ENCODE data around the gene CREB5.

The CREB5 gene

DNA sequence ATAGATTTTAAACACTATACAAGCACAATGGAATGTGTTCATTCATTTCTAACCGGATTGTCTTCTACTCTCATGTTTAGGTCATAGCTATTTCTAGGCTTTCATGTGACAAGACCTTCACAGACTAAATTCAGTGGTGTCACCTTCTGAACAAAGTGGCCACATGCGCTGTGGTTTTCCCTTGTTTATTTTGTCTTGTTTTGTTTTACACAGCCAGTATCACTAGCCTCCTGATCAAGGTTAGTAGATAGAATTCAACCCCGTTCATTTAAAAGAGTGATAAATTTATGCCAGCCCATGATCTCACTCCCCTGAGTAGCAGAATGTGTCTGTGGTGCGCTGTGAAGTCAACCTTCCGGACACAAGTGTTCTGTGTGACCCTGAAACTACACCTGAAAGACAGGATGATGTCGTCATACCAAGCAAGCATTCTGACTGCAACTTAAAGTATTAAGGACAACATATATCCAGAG, 209.1 kb downstream of the CREB5 start:
- no peak for DNase-seq

DNA sequence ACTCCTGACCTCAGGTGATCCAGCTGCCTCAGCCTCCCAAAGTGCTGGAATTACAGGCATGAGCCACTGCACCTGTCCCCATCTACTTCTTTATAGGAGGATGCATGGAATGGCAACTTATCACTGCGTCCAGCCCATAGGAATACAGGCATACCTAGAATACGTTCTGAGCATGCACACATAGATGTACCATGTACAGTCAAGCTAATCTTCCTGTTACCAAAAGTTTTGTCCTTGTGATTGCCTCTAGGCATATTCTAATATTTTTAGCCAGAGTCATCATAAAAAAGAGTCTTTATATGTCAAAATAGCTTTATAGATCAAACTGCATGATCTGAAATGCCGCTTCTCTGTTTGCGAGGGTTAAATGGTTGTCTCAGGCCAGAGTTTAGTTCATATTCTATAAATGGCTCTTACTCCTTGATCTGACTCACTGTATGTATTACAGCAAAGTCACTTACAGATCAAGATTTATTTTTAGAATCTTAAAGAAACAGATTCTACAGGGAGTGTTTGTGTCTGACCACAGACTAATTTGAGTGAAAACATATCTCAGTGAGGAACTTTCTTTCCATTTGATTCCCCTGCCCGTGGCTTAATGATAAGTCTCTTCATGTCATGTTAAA, 210.9 kb downstream of the CREB5 start:
- DNase-seq = no peak

DNA sequence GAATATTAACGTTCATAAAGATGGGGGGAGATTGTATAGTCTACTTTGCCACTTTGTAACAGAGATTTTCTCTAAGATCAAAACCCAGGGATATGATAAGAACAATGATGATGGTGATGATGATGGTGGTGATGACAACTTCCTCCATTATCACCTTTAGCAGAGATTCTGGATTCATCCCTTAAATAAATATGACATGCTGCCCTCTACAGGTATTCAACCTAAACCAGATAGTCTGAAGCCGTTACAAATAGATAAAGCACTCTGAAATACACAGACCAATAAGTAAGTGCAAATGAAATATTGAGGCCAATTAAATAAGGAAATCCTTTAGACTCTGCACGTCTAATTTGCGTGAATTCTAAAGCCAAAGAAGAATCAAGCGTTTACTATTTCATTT, 211.5 kb downstream of the CREB5 start:
- DNase-seq = no peak

DNA sequence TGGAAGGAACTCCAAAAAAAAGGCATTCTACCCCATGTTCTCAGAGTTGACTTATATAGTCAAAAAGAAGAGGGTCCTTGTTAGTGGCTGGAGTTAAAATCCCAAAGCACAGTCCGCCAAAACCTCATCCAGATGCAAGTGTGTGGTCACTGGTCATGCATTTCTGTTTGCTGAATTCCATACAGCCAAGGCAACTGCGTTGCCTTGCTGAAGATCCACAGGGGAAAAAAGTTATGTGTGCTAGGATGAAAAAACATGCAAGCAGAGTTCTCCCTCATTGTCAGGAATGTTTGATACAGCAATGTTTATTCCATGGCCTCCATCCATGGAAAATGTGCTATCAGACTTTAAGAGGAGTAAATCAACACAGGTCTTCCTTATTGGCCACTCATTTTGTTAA, 213.1 kb downstream of the CREB5 start:
- no peak for DNase-seq

DNA sequence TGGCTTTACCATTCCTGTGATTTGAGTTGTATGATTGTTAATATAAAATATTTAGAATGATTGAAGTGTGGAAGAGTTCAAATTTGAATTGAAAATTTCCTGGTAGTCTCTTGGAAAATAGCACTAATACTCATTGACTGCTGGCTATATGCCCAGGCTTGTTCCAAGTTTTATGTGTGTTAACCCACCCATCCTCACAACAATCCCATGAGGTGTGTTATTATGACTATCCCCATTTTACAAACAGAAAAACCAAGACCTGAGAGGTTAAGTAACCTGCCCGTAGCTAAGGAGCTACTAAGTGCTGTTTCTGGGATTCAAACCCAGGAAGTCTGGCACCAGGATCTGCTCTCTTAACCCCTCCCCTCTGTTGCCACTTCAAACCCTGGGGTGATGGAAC, 213.9 kb downstream of the CREB5 start:
- no peak for DNase-seq

DNA sequence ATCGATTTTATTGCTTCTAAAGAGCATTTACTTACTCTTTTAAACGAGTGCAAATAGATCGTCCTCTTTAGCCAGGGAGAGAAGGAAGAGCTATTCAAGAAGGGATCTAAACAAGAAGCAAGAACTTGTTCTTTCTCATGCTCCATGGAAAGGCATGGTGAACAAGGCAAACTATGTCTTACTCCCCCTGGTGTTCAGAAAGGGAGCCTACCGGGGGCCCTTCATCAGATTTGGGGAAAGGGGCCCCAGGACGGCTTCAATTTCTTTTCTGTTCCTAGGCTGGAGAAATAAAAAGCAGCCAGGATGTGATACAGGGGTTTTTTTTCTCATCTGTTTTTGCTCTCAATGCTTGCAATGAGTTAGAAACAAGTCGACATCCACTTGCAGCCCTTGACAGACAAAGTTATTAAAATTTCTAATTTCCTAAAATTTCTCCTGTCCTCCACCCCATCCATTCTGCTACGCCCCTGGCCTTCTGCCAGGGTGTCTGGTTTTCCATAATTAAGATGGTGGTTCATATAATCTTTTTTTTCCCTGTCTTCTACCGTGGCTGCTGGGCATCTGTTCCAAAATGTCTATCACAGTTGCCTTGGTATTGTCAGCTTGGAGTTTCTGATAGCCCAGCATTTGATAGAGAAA, 214.4 kb downstream of the CREB5 start:
- DNase-seq = no peak

DNA sequence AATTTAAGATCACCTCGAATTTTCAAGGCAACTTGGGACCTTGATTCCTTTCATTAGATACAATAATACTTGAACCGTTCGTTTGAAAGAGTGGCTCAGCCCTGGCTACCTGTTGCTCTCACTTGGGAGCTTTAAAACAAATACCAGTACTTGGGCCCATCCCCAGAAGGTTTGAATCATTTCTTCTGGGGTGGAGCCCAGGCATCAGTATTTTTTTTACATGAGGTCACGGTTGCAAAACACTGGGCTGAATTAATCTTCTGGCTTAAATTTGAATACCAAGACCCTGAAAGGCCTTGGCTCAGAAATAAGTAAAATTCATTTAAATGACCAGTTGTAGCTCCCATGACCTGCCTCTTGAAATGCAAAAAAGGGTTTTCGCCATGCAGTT, 214.9 kb downstream of the CREB5 start:
- DNase-seq = no peak

DNA sequence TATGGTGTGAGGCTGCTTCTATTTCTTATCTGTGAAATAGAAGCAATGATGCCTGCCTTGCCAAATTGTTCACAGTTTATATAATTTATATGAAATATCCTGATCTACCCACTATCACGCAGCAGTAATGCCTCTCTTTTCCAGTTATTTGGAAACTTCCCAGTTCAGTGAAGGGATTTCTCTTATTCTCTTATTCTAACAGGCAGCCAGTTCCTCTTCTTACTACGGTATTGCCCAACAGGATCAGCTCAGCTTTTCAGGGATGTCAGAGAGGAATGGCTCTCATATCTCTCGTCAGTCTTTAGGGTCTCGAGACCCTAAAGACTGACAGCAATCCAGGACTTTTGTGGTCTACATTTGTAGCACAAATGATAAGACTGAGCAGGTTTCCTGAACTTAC, 215.6 kb downstream of the CREB5 start:
- no peak for DNase-seq

DNA sequence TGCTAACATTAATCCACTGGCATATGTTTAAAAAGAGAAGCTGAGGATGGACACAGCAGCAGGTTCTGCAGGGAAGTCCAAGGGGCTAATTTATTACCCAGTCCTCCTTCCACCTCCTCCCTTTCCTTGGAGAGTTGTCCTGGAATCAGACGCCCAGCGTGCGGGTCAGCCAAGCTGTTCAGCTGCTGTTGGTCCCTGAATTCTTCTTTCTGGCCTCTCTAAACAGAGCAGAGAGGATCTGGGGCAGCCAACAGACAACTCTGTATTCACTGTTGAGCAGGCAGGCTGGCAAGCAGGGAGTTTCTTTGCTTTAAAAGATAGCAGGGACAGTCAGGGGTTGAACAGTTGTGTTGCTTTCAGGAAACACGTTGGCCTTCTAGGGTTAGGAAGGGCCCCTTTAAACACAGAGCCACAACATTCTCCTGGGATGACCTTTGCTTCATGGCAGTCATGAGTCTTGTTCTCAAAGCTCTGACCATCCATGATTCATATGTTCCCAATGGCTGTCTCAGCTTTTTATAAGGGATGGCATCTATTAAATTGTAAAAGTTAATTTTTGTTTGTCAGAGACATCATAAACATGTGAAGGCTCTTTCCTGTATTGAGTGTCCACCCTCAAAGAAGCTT, 217.0 kb downstream of the CREB5 start:
- no peak for DNase-seq

DNA sequence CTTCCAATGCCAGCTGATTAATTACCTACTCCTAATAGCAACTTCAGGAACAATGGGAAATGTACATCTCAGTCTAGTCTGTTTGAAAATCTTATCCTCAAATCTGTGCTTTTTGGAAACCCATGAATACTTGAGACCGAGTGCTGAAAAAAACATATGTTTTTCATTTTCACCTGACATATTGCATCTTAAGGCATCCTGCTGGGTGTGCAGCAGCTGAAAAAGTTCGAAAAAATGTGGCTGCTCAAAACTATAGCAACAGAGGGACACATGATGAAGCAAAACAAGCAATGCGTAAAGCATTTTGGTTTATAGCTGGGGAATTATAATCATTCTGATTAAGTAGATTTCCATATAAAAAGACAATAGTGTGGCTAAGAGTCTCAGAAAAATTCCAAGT, 218.0 kb downstream of the CREB5 start:
- DNase-seq = no peak

DNA sequence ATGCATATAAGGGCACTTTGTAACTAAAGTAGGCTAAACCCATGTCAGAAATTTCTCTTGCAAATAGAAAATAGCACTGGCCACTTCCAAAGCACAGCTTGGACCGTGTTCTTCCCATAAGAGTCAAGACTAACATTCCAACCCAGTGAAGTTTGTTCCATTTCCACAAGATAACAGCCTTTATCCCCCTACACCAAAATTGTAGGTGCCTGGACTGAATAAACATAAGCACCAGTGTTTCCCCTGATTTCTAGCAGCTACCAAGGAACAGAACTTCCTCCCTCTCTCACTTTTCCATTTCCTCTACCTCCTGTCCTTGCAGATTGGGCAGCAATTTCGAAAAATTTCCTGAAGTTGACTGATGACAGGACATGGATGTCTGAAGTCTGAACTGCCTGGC, 219.7 kb downstream of the CREB5 start:
- DNase-seq = no peak

DNA sequence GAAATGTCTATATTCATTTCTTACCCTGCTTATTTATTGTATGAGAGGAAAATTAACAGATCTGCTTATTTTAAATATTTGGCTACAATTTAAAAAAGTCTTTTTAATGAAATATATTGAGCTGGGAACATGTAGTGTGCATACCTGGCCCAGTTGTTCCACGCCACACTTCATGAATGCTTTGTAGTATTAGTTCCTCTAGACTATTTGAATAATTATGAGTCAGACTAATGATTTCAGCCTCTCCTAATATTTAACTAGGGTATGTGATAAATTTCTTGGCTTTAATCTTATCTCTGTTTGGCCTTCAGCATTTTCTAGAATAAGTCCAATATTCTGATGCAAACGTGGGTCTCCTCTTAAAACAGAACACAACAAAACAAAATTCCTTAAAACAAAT, 226.6 kb downstream of the CREB5 start:
- no peak for DNase-seq

DNA sequence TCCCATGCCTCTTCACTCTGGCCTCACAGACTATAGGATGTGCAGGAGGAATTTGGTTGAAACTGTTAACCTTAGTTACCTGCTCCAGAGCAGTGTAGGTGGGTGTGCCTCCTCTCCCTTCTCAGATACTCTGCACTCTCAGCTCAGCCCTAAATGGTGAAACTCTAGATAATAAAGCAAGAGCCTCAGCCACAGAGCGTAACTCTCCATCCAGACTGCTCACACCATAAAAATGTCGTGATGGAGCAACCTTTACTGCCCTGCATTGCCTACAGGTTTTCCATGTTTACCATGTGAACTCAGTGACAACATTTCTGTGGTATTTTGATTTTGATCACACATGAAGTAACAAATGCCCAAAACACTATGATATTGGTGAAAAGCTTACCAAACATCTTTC, 227.7 kb downstream of the CREB5 start:
- DNase-seq = no peak

DNA sequence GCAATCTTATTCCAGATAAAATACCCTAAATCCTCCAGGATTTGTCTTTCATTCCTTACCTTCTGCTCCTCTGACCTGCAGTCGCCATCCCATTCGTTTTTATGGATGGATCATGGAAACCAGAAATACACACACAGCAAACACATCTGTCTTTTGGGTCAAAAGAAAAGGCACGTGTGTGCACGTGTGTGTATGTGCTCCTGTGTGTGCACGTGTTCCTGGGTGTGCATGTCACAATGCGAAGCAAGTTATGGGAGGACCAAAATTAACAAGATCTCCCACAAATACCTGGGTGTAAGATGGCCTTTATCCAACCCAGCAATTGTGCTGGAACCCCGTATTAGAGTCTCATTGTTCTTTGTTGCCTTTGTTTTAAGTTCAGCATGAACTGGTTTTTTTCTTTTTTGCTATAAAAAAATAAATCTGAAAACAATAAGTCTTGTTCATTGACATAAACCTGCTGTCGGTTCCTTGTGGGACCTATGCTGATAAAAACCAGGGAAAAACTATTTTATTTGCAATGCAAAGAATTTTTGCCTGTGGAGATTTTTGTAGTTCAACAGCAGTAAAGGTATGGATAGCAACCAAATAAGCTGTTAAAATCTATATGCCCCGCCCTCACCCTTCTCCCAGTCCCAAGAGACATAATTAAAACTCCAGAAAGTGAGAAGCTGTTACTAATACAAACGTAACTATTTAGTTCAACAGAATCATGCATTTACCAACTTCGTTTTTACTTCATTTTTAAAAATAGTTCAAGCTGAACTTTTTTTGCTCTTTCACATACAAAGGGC, 229.6 kb downstream of the CREB5 start:
- no peak for DNase-seq

DNA sequence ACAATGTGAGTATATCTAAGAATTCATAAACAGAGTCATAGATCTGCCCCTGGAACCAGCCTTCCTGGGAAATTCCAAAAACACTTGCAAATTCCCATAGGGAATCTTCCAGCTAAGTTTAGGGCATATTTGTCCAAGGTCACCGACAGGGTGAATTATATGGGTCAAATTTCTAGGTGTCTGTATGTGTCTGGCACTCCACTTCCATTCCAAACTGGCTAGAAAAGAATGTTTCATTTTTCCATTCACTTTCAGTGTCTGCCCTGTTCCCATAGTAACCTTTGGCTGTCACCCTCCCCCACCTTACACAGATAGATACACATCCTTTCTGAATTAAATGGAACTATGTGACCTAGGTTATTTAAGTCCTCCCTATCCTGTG, 230.9 kb downstream of the CREB5 start:
- no peak for DNase-seq

DNA sequence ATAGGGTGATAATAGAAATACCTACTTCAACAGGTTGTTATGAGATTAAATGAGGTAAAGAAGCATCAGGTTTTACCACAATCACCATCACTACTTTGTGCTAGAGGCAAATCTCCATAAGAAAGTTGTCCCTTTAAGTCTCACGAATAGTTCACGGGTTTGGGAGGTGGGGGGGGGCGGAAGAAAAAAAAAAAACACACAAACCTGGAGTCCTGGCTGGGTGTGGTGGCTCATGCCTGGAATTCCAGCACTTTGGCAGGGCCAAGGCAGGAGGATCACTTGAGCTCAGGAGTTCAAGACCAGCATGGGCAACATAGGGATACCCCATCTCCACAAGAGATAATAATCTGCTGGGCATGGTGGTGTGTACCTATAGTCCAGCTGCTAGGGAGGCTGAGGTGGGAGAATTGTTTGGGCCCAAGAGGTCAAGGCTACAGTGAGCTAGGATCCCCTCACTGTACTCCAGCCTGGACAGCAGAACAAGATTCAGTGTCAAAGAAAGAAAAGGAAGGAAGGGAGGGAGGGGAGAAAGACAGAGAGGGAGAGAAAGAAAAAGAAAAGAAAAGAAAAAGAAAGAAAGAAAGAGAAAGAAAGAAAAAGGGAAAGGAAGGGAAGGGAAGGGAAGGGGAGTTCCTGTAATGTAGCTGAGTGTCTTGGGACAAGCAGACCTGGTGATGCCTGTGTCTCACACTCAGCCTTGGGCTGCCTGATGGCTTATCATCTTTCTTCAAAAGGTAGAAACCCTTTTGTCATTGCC, 231.4 kb downstream of the CREB5 start:
- no peak for DNase-seq

DNA sequence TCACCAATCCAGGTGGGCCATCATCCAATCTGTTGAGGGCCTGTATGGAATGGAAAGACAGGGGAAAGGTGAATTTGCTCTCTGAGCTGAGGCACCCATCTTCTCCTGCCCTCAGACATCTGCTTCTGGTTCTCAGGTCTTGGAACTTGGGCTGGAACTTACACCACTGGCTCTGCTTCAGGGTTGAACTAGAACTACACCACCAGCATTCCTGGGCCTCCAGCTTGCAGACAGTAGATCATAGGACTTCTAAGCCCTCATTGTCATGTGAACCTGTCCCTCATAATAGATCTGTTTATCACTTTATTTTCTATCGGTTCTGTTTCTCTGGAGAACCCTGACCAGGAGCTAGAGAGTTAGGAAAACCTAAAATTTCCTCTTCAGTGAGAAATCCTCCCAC, 233.5 kb downstream of the CREB5 start:
- no peak for DNase-seq

DNA sequence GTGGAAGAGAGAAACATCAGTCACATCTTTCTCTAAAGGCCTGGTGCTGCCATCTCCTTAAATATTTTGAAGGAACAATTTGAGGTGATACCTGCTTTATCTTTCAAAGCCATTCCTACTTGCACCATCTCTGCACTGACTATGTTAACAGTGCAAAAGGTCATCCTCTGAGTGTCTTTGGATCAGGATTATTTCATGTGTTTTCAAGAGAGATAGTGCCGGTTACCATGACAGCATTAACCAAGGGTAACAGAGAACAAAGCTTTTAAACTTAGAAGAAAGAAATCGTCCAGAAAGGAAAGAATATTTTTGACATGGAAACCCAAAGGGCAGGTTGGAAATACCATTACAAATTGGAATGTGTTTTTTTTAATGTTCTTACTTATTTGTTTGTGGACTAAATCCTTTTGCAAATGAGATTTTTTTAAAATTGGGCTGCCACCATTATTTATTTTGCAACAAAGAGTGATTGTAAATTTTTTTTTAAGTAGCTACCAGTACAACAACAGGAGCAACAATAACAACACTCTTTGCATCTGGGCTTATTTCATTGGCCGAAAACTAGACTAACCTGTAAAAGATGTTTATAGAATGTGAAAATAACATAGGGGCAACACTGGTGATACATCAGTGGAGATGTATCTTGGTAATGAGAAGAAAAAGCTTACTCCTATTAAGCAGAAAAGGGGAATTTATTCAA, 234.2 kb downstream of the CREB5 start:
- no peak for DNase-seq

DNA sequence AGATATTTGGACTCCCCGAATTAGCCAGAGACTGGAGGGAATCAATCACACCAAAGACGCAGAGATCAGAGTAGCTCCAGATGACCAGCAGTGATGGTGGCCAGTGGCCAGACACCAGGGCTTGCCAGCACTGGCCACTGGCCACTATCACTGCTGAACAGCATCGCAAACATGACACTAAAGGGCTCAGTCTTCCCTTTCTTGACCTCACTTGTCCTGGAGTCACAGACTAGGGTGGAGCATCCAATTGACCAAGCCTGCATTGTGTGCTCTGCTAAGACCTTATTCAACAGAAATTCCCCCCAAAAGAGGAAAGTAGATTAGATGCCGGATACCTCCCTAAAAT, 234.7 kb downstream of the CREB5 start:
- DNase-seq = no peak

DNA sequence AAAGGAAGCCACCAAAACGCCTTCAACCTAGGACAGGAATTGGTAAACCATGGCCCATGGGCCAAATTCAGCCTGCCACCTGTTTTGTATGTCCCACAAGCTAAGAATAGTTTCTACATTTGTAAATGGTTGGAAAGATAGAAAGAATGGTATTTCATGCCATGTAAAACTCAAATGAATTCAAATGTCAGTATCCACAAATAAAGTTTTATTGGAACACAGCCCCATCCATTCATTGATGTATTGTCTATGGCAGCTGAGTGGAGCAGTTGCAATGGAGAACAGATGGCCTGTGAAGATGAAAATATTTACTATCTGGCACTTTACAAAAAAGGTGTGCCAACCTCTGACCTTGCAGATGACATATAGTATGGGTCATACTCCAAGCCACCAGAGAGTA, 236.9 kb downstream of the CREB5 start:
- DNase-seq = no peak

DNA sequence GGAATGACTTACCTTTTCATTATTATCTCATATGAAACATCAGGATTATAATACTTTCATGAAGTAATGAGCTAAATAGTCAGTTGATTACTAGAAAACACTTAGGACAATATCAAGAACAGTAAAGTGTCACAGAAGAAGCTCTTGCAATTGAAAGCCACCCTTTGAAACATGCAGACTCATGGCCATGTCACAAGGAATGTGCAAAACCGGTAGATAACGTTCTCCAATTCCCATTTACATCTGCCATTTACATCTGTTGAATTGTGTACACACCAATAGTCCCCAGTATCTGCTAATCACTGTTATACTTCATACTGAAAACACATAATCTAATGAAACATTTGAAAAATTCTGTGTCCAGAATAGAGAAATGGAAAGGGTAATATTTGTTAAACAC, 237.5 kb downstream of the CREB5 start:
- no peak for DNase-seq

DNA sequence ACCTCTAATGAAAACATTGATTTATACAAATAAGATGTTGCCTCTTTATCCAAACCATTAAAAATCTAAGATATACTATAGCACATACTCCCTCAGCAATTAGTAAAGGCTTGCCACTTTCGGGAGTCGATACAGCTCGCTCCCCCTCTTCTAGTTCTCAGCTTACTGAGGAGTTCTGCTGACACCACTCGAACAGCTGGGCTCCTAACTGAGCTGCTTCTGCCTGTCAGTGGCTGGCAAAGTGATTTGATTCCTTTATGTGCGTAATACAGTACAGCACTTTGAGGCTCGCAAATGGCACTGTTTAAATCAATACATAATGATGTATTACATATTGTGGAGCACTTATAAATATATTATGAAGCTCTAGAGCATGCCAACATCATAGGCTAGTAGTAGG, 241.8 kb downstream of the CREB5 start:
- no peak for DNase-seq

DNA sequence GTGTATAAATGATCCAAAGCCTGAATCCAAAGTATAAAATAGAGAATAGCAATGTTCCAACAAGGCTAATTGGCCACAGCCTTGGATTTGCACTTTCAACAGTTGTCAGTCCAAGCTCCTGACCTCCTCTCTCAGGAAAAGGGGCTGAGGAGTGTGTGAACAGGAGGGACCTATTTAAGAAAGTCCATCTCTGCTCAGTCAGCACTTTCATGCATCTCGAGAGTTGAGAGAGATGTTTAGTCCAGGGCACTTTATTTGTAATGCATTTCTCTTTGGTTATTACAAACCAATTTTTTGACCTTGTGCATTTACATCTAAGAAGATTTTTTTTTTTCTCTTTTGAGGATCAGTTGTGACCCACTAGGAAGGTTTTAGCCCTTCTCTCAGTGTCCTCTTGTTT, 244.2 kb downstream of the CREB5 start:
- DNase-seq = no peak
